ENCODE data around the gene ERLEC1.
"Not testable (repeated sequence)": the region's sequence is repeated elsewhere in the genome, so short reads cannot be mapped to it uniquely, and the experiment has no call there.

- TF ChIP-seq, protein P1, sequence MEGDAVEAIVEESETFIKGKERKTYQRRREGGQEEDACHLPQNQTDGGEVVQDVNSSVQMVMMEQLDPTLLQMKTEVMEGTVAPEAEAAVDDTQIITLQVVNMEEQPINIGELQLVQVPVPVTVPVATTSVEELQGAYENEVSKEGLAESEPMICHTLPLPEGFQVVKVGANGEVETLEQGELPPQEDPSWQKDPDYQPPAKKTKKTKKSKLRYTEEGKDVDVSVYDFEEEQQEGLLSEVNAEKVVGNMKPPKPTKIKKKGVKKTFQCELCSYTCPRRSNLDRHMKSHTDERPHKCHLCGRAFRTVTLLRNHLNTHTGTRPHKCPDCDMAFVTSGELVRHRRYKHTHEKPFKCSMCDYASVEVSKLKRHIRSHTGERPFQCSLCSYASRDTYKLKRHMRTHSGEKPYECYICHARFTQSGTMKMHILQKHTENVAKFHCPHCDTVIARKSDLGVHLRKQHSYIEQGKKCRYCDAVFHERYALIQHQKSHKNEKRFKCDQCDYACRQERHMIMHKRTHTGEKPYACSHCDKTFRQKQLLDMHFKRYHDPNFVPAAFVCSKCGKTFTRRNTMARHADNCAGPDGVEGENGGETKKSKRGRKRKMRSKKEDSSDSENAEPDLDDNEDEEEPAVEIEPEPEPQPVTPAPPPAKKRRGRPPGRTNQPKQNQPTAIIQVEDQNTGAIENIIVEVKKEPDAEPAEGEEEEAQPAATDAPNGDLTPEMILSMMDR (IDR thresholded peaks at IDR 0.05; ENCODE audit: insufficient read depth, low read depth, low read length), result not testable (repeated sequence)
- TF ChIP-seq EZH2 (IDR thresholded peaks at IDR 0.05; ENCODE audit: insufficient read depth, low read length), result not testable (repeated sequence)
Measured at GRCh38 chr2:53823639-53824038, 36.8 kb downstream of the ERLEC1 start.

All from astrocyte (in vitro differentiated cells and primary cell).